HG02642 (cell line): ENCODE data around the gene NF1.
"Not testable (repeated sequence)": the region's sequence is repeated elsewhere in the genome, so short reads cannot be mapped to it uniquely, and the experiment has no call there.

Source experiments
- ATAC-seq: cut with Tn5 transposase; IDR thresholded peaks from one replicate; pipeline ENCODE4 v1.9.1; 2021; ENCODE audit warnings: mild to moderate bottlenecking; ENCODE audit not compliant: unreplicated experiment, poor library complexity

Gene NF1

DNA sequence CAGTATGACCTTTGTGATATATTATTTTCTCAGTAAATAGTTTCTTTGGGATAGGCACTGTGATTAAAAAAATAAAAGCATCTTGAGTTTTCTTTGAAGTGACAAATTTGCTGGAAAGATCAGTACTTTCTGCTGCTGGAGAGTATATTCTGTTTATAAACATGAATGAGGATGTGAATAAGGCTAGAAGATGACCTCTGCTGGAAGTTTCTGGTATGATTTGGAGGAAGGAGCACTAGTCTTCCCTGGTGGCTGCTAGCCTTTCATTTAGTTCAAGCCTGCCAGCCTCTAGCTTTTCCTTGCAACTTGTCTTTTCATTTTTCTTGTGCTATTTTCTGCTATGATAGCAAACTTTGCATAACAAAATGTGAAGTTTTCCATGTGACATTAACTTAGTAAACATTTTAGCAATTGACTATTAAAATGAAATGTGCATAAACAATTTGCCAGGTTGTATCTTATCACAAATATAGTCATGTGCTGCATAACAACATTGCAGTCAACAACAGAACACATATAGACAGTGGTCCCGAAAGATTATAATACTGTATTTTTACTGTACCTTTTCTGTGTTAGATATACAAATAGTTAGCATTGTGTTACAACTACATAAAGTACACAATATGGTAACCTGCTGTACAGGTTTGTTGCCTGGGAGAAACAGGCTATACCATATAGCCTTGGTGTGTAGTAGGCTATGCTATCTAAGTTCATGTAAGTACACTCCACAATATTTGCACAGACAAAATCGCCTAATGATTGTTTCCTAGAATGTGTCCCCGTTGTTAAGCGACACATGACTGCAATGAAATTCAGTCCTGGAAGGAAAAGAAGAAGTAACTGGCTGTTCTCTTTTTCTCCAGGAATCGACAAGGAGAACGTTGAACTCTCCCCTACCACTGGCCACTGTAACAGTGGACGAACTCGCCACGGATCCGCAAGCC, 278.6 kb downstream of the NF1 start:
- no peak for ATAC-seq

DNA sequence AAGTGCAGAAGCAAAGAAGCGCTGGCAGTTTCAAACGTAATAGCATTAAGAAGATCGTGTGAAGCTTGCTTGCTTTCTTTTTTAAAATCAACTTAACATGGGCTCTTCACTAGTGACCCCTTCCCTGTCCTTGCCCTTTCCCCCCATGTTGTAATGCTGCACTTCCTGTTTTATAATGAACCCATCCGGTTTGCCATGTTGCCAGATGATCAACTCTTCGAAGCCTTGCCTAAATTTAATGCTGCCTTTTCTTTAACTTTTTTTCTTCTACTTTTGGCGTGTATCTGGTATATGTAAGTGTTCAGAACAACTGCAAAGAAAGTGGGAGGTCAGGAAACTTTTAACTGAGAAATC, 279.3 kb downstream of the NF1 start:
- ATAC-seq: no peak

DNA sequence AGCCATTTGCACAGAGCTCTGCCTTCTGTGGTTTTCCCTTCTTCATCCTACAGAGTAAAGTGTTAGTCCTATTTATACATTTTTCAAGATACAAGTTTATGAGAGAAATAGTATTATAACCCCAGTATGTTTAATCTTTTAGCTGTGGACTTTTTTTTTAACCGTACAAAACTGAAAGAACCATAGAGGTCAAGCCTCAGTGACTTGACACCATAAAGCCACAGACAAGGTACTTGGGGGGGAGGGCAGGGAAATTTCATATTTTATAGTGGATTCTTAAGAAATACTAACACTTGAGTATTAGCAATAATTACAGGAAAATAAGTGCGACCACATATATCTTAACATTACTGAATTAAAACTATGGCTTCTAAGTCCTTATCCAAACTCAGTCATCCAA, 279.7 kb downstream of the NF1 start:
- no peak for ATAC-seq

DNA sequence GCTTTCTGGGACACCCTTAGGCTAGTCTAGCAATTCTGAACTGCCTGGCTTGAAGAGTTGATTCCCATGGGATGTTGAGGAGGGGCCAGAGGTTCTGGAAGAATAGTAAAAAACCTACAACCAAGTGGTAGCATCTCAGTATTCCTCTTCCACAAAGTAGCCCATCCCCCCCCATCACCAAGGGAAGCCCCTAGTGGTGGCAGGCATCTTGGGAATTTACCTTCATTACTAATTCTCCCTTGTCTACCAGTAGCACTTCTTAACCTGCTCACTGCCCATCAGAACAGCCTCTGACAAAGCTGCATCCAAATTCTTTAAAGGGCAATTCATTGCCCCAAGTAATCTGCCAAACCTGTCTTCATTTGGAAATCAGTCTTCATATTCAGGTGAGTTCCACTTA, 283.9 kb downstream of the NF1 start:
- ATAC-seq: no peak

DNA sequence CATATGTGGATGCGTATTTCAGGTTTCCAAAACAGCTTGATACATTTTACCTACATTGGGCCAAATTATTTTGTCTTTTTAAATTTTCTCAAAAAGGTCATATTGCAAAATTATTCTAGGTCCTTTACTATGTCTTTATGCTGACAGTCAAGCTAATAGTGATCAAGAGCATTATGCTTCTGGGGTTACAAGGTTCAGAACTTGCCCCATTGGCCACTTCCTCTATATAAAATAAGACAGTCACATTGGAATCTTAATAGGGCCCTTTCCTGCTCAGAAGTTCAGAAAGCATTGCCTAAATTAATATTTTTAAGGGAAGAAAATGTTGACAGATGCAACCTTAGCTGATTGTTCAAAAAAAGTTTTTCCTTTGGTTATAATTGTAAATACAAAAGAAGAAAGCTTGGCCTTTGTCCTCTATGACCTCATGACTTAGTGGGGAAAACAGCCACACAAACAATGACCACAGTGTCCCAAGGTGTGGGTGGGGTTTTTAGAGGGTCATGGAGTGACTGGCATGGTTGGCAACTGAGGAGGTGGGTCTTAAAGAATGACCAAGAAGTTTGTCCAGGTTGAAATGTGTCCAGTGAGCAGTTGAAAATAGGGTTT, 284.9 kb downstream of the NF1 start:
- no peak for ATAC-seq

DNA sequence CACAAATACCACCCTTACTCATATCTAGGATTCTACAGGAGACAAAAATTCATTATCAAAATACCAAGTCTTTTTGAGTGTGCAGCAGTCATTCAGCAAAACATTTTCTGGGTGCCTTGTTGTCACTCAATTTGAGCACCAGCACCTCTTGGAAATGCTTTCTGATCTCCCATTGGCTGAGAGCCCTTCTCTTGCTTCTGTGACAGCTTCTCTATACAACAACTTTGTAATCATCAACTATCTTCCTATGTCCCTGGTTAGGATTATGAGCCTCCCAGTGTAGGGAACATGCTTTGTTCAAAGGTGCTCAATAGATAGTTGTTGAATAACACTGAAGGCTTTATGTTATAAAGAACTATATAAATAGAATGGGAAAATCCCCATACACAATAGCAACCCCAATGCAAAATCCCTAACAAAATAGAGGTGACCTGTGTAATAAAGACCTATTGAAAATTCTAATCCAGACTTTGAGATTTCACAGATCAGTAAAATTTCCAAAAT, 286.4 kb downstream of the NF1 start:
- no peak for ATAC-seq

DNA sequence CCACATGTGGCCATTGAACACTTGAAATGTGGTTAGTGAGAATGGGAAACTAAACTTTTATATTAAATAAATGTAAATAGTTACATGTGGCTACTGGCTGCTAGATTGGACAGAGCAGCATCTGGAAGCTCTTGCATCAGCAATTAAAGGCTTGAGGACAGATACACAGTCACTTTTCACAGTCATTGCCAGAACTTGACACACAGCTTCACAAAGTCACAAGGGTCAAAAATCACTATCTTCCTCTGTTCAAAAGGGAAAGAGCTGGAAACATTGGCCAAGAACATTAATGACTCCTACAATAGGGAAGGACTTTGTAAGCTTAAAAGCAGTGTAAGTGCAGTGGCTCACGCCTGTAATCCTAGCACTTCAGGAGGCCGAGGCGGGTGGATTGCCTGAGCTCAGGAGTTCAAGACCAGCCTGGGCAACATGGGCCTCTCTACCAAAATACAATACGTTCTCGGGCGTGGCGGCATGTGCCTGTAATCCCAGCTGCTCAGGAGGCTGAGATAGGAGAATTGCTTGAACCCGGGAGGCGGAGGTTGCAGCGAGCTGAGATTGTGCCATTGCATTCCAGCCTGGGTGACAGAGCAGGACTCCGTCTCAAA, 288.0 kb downstream of the NF1 start:
- ATAC-seq: not testable (repeated sequence)

DNA sequence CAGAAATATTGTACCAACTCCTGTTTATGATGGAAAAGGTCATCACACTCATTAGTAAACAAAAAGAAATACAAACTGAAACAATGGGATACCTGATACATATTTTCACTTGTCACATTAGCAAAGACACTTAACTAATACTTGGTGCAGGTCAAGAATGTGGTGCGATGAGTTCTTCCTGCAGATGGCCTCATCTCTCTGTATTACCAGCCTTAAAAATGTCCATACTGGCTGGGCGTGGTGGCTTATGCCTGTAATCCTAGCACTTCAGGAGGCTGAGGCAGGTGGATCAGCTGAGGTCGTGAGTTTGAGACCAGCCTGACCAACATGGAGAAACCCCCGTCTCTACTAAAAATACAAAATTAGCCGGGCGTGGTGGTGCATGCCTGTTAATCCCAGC, 288.7 kb downstream of the NF1 start:
- not testable (repeated sequence) for ATAC-seq

DNA sequence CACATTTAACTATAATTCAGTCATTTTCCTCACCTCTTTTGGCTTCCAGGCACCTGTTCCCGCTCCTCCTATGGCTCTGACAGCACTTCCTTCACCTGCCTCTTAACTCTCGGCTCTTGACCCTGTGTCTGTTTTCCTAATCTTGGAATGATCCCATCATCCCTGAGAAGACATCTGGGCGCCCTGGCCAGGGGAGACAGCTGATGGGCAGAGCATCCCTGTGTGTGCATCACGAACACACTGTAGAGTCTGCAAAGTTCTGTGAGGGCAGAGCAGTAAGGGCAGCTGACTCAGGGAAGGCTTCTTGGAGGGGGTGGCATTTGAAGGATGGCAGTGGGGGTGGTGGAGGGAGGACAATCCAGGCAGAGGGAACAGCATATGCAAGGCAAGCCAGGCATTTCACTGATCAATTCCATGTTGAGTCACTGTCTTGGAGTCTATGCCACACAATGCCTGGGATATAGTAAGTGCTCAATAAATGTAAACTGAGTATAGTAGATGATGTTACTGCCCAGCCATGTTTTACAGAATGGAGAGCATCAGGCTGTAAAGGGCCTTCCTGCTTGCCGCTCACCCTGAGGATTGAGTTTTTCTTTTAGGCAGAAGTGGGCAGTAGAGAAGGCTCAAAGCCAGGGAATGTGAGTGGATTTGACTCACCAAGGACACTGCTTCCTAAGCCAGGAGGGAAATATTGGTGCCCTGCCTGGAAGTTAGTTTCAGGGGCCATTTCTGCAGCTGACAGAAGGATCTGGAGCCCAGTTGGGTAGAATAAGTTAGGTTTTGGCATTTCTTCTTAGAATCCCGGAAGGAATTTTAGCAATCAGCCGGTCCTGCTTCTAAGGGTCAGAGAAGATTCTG, 290.9 kb downstream of the NF1 start:
- ATAC-seq: no peak

DNA sequence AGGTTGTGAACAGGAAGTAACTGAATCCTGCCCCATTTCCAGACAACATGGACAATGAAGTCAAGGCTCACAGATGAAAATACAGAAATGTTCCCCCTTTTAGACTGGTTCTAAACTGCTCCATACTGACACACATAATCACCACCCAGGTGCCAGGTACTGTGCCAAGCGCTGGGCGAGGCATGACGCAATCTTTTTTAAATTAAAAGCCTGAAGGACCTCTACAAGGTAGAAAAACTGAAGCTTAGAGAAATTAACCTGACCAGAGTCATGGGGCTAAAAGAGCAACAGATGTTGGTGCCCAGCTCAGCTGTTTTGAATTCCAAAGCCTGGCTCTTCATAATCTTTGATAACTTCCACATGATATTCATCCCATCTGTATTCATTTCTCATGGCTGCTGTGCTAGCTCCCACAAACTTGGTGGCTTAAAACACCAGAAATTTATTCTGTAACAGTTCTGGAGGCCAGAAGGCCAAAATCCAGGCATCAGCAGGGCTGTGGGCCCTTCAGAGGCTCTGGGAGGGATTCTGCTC, 291.8 kb downstream of the NF1 start:
- ATAC-seq: no peak

DNA sequence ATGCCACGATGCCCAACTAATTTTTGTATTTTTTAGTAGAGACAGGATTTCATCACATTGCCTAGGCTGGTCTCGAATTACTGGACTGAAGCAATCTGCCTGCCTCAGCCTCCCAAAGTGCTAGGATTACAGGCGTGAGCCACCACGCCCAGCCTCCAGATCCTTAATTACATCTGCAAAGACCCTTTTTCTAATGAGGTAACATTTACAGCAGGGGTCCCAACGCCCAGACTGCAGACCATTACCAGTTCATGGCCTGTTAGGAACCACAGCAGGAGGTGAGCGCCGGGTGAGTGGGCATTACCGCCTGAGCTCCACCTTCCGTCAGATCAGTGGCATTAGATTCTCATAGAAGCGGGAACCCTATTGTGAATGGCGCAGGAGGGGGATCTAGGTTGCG, 292.7 kb downstream of the NF1 start:
- no peak for ATAC-seq

DNA sequence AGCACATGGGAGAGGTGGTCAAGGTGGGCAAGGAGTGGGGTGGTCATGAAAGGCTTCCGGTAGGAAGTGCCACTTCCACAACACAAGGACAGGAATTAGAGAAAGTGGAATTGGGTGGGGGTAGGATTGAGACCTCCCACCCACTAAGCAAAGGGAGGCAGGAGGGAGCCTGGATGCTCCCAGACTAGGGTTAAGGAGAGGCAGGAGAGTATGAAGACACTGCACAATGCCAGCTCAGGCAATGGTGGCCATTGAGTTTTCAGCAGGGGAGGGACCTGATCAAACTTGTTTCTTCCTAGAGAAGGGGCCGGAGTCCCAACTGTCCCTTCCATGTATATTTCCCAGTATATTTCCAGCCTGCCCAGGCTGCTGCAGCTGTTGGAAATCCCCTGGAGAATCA, 293.6 kb downstream of the NF1 start:
- no peak for ATAC-seq

DNA sequence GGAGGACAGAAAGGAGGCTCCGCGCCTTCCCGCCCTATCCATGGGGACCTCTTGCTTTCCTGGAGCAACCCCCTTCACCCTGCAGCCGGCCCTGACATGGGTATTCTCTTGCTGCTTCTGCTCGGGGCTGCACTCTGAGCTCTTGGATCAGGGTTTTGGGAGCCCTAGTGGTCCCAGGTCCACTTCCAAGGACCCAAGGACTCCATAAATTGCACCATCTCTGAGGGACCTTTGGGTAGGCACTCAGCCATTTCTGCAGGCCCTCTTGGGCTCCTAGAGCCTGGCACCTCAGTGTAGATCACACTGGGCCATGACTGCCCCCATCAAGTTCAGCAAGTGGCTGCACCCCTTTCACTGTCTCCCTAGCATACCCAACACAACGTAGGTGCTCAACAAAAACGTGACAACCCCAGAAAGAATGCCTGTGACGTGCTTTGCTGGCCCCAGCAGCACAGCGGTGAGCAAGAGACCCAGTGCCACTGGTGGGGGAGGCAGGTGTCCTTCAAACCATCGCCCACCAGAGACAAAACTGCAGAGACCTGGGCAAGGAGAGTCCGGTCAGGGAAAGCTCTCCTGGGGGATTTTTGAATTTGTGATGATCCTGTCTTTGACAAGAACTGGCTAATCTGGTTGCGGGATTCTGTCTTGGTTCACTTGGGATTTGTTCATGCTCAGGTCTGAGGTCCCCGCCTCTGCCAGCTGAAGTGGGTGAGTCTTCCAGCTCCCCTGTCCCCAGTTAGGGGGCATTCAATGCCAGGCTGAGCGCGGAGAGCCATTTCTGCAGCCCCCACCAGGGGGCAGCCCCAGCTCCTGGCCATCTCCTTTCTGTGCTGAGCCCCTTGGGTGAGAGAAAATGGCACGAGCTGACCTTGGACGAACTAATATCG, 294.2 kb downstream of the NF1 start:
- ATAC-seq: no peak

DNA sequence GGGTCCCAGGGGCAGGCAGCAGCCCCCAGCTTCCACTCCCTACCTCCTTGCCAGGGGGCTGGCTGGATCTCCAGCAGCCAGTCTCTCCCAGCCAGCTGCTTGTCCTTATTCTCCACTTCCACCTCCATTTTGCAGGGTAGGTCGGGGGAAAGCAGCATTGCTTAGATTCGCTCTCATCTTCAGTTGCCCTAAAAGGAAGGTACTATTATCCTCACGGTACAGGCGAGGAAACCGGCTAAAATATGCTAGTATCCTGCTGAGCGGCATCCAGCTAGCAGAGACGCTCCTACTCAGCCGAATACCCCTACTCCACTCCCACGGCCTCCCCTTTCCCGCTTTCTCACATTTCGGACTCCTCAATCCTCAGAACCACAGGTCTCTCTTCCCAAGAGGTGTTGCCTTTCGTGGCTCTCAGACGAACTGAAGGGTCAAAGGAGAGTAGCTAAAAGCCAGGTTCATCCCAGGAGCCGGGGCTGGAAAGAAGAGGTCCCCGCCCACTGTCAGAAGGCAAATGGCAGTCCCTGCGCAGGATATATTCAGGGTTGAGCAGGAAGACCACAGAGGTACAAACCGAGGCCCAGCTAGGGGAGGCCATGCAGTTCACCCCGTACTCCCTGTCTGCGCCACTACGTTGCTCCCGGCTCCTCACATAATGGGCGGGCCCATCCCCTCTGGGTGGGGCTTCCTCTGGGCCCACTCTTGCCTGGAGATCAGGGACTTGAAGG, 295.0 kb downstream of the NF1 start:
- no peak for ATAC-seq

DNA sequence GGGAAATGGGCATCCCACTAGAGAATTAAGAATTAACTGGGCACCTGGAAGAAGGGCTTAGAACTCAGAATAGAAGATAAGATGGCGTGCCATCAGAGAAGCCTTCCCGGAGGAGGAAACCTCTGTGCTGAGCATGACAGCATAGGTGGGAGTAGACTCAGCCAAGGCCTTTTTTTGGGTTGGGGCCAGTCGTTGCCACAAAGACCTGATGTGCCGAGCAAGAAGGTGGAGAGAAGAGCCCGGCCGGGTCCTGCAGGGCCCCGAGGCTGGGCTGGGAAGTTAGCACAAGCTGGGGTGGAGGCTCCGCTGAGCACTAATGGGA, 295.6 kb downstream of the NF1 start:
- no peak for ATAC-seq

DNA sequence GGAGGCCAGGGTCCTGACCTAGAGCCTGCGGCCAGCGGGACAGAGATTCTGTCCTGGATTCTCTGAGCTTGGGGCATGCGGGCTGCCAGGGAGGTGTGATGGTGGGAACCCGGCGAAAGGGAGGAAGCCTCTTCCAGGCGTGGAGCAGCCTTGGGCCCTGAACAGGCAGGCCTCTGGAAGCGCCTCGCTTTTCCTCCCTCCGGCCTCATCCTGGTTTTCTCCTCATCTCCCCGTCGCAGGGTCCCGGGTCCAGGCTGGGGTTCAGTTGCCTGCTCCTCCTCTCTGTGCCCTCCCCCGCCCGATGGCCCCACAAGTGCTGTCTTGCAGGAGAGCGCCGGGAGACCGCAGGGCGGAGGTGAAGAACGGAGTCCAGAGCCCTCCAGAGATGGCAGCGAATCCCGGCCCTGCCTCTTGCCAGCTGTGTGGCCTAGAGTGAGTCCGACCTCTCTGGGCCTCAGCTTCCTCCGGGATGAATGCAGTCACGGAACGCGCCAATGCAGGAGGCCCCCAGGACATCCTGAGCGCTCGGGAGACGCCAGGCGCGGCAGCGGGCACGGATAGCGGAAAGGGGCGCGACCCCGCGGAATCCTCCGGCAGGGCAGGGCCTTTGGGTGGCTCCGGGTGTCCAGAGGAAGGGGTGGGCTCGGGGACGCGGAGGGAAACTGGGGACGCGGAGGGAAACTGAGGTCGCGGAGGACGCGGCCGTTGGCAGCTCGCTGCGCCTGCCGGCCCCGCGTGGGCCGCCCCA, 296.1 kb downstream of the NF1 start:
- no peak for ATAC-seq

DNA sequence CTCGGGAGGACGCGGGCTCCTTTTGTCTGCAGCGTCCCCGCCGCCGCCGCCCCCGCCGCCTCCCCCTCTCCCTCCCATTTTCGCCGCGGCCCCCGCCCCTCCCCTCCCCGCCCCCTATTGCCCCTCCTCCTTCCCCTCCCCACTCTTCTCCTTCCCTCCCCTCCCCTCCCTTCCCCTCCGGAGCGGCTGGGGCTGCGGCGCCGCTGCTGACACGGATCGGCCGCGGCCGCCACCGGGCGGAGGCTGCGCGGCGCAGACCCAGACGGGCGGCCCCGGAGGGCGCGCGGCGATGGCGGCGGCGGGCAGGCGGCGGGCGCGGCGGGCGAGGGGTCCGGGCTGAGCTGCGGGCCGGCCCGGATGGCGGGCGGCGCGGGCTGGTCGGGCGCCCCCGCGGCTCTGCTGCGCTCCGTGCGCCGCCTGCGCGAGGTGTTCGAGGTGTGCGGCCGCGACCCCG, 296.7 kb downstream of the NF1 start, which contains the start of gene RAB11FIP4:
Gene RAB11FIP4, plus strand, starts transcription at position 180 of the 454 bp plus-strand sequence. Its CDS starts 178 bp downstream, at position 358.
- no peak for ATAC-seq
